Germinal center (tissue), 1 donor: ENCODE results near the gene DUS3L.
A peak's percentile ranks its signal among the peaks of the same experiment; 100 is the strongest.

Experiments
- DNase-seq: peaks from one replicate; pipeline ENCODE4 v3.0.0; 2012; ENCODE audit warnings: mixed read lengths, low spot score

Gene DUS3L

GRCh38 chr19:5822181-5822844 is 31.4 kb upstream of the DUS3L start:
- DNase-seq = no peak

- no peak for DNase-seq
Measured at GRCh38 chr19:5821521-5822180, 30.7 kb upstream of the DUS3L start.

- no peak for DNase-seq
Measured at GRCh38 chr19:5820785-5821184, 29.8 kb upstream of the DUS3L start.

GRCh38 chr19:5818594-5818993 is 27.6 kb upstream of the DUS3L start:
- no peak for DNase-seq

- no peak for DNase-seq
Measured at GRCh38 chr19:5817218-5817617, 26.3 kb upstream of the DUS3L start.

GRCh38 chr19:5814852-5815246 is 23.9 kb upstream of the DUS3L start:
- DNase-seq = no peak

- no peak for DNase-seq
Measured at GRCh38 chr19:5814123-5814851, 23.3 kb upstream of the DUS3L start.

GRCh38 chr19:5811117-5811516 is 20.2 kb upstream of the DUS3L start:
- no peak for DNase-seq

- DNase-seq = no peak
Measured at GRCh38 chr19:5809469-5809868, 18.5 kb upstream of the DUS3L start.

- no peak for DNase-seq
Measured at GRCh38 chr19:5809053-5809452, 18.1 kb upstream of the DUS3L start.

GRCh38 chr19:5808120-5808816 is 17.3 kb upstream of the DUS3L start:
- DNase-seq = no peak

- DNase-seq = no peak
Measured at GRCh38 chr19:5806905-5807304, 15.9 kb upstream of the DUS3L start.

GRCh38 chr19:5806133-5806489 is 15.1 kb upstream of the DUS3L start:
- DNase-seq = no peak

- peak; percentile 75 for DNase-seq
Measured at GRCh38 chr19:5805462-5806132, 14.6 kb upstream of the DUS3L start.

GRCh38 chr19:5804516-5805461 is 13.8 kb upstream of the DUS3L start, which contains the start of gene NRTN:
Gene NRTN, plus strand, starts transcription at chr19:5805067. Its CDS starts 19,099 bp downstream, at chr19:5824166.
- DNase-seq = peak; percentile 83

GRCh38 chr19:5803752-5804515 is 13.0 kb upstream of the DUS3L start:
- peak; percentile 96 for DNase-seq

GRCh38 chr19:5803441-5803751 is 12.4 kb upstream of the DUS3L start:
- no peak for DNase-seq

- no peak for DNase-seq
Measured at GRCh38 chr19:5801796-5802619, 11.0 kb upstream of the DUS3L start.
